Panc1 (cell line): ENCODE data around the gene MYH13.

Source experiments
- POLR2AphosphoS5 ChIP-seq: IDR thresholded peaks from 2 replicates; pipeline ENCODE4 v1.6.1; 2012; ENCODE audit warnings: mild to moderate bottlenecking, low read depth, low read length, moderate library complexity
- TF ChIP-seq, protein P1 (sequence below): fragments of 450-650 bp; IDR thresholded peaks from 2 replicates; pipeline ENCODE4 v1.5.1; 2017; ENCODE audit warnings: mild to moderate bottlenecking

DNA sequence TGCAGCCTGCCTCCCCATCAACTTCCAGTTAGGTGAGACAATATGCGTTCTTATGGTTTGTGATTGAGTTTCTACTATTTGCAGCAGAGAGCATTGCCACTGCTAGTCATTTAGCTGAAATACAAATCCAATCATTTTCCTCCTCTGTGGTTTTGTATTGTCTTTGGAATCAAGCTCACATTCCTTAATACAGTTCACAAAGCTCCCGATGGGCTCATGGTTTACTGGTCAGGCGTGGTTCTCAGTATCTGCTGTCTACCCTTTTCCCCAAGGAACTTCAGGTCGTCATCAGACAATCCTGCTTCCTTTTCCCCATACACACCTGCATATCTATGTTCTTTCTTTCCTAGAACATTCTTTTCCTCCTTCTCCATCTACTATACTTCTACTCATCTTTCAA lies 104.8 kb downstream of the MYH13 start:
- TF ChIP-seq POLR2AphosphoS5, result no peak
- TF ChIP-seq, protein P1, sequence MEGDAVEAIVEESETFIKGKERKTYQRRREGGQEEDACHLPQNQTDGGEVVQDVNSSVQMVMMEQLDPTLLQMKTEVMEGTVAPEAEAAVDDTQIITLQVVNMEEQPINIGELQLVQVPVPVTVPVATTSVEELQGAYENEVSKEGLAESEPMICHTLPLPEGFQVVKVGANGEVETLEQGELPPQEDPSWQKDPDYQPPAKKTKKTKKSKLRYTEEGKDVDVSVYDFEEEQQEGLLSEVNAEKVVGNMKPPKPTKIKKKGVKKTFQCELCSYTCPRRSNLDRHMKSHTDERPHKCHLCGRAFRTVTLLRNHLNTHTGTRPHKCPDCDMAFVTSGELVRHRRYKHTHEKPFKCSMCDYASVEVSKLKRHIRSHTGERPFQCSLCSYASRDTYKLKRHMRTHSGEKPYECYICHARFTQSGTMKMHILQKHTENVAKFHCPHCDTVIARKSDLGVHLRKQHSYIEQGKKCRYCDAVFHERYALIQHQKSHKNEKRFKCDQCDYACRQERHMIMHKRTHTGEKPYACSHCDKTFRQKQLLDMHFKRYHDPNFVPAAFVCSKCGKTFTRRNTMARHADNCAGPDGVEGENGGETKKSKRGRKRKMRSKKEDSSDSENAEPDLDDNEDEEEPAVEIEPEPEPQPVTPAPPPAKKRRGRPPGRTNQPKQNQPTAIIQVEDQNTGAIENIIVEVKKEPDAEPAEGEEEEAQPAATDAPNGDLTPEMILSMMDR, result no peak
